ENCODE data around the gene NETO2.
"Not testable (repeated sequence)": the region's sequence is repeated elsewhere in the genome, so short reads cannot be mapped to it uniquely, and the experiment has no call there.

The NETO2 gene

DNA sequence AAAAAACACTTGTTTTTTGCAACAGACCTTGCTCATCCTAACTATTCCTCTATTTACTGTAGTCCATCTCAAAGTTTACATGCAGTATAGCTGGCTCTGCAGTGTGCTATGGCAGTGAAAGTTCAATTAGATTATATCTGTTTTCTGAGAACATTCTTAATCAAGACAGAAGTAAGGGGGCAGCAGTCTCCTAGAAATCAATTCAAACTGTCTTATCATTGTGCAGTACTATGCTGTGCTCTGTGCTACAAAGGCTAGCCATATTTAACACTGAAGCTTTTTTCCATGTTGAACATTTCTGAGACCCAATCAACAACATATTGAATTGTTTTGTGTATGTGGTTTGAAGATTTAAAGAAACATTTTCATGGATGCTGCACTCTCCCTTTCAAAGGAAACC lies 11.4 kb downstream of the NETO2 start:
- DNase-seq, result no peak

GRCh38 chr16:47129755-47130435 lies 13.8 kb downstream of the NETO2 start:
- no peak for DNase-seq

DNA sequence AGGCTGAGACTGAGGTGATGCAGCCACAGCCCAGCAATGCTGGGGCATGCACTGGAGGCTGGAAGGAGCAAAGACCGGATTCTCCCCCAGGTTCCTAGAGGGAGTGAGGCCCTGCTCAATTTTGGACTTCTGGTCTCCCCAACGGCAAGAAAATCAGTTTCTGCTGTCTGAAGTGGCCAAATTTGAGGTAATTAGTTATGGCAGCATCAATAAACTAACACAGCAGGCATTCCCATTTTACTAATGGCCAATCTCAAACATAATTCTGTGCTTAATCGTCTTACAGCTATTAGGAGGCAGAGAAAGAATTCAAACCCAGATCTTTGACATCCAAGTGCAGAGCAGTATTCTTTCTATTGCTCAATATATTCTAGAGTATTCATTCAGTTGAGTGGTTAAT lies 16.2 kb downstream of the NETO2 start:
- DNase-seq, result no peak

DNA sequence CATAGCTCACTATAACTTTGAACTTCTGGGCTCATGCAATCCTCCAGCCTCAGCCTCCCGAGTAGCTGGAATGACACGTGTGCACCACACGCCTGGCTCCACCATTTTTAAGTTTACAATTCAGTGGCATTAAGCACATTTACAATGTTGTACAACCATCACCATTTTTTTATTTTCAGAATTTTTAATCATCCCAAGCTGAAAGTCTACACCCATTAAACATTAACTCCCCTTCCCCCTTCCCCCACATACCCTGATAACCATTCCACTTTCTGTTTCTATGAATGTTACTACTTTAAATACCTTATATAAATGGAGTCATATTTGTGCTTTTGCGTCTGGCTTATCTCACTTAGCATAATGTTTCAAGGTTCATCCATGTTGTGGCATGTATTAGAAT lies 18.0 kb downstream of the NETO2 start:
- no peak for DNase-seq

DNA sequence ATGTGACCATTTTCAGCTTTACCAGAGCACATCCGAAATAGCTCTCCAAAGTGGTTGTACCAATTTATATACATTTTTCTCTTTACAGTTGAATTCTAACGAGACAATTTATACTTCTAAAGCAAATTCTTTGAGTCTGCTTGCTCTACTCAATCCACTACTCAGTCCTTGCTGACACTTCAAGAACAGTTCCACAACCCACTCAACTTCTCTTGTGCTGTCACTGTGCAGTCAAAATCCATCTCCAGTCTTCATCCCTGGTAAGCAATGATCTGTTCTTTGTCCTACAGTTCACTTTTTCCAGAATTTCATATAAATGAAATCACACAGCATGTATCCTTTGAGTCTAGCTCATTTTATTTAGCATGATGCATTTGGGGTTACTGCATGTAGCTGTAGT lies 30.6 kb downstream of the NETO2 start:
- DNase-seq, result no peak

DNA sequence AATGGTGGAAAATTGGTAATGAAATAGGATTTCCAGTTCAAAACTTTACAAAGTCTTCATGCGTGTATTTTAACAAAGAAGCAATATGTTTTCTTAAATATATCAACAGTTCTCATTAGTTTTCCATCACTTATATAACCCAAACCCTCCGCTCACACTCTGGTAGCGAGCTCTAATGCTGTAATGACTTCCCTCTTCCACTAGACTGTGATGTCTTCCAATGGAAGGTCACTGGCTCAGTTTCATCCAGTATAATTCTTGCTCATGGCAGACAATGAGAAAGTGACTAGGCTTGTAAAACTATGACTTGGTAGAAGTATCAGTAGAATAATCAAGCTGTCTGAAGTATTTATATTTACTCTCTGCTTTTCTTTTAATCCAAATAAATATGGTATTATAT lies 32.8 kb downstream of the NETO2 start:
- no peak for DNase-seq

- no peak for DNase-seq
Measured at GRCh38 chr16:47109361-47109760, 34.4 kb downstream of the NETO2 start.

DNA sequence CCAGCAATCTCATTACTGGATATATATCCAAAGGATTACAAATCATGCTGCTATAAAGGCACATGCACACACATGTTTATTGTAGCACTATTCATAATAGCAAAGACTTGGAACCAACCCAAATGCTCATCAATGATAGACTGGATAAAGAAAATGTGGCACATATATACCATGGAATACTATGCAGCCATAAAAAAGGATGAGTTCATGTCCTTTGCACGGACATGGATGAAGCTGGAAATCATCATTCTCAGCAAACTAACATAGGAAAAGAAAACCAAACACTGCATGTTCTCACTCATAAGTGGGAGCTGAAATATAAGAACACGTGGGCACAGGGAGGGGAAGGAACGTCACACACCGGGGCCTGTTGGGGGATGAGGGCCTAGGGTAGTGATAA lies 40.8 kb downstream of the NETO2 start:
- DNase-seq, result not testable (repeated sequence)

- DNase-seq, result not testable (repeated sequence)
Measured at GRCh38 chr16:47097154-47097553, 46.6 kb downstream of the NETO2 start.

DNA sequence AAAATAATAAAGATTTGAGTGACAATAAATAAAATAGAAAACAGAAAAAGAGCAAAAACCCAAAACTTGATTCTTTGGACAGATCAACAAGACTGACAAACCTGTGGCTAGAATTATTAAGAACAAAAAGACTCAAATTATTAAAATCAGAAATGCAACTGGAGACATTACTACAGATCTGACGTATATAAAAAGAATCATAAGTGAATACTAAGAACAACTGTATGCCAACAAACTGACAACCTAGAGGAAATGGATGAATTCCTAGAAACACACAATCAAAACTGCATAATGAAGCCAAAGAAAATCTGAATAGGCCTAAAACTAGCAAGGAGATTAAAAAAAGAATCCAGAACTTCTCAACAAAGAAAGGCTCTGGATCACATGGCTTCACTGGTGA lies 47.4 kb downstream of the NETO2 start:
- no peak for DNase-seq

DNA sequence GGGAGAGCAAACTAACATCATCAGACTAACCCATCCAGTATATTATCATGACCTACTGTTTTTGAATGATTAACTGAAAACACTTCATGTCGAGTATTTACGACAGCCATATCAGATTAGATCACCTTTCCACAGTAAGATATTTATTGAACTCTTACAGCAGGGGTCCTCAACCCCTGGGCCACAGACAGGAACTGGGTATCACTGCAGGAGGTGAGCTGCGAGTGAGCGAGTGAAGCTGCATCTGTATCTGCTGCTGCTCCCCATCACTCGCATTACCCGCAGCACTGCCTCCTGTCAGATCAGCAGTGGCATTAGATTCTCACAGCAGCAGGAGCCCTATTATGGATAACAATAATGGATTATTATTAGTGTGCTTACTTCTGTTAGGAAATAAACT lies 59.5 kb downstream of the NETO2 start:
- DNase-seq, result no peak

DNA sequence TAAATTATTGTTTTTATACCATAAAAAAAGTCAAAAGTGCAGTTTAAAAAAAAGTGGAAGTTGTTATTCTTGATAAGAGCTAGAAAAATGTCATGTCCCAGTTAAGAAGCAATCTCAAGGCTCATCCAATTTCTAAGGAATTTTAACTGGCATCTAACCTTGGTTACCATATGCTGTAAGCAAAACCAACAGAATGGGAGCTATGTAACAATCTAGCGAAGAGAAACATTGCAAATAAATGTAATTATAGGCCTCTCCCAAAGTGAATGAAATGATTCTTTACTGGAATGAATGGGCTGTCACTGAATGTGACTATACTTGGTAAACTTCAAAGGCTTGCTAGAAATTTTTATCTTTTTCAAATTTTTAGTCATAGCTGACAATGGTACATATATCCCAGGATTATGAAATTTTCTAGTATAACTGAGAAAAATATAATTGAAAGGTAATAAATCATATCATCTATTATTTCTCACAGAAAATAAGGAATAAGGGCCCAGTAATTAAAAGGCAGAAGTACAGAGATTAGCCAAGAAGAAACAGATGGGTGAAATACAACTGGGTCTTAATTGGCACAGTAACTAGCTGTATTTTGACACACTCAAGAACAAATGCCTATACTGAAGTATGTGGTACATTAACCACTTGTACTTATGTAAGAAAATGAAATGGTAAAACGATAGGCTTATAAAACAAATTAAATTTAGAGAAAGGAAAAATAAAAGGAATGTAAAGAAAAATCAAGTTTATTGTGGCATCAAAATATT lies 61.5 kb downstream of the NETO2 start:
- no peak for DNase-seq

DNA sequence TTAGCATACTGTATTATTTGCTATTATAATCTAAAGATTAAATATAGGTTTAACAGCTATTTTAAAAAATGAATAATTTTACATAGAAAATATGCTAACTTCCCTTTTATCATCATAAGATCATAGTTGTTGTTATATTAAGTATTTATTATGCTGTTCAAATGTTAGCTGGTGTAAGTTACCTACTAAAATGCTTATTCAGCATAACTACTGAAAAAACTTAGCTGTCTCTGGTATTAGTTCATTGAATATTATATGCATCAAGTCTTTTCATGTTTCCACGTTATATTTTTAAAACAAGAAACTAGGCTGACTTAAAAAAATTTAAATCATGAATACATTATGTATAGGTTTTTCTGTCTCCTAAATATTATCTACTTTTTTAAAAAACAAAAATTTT lies 62.6 kb downstream of the NETO2 start:
- DNase-seq, result no peak

GRCh38 chr16:47079860-47080259 lies 63.9 kb downstream of the NETO2 start:
- DNase-seq, result no peak

GRCh38 chr16:47073223-47074155 lies 70.3 kb downstream of the NETO2 start:
- DNase-seq, result no peak

DNA sequence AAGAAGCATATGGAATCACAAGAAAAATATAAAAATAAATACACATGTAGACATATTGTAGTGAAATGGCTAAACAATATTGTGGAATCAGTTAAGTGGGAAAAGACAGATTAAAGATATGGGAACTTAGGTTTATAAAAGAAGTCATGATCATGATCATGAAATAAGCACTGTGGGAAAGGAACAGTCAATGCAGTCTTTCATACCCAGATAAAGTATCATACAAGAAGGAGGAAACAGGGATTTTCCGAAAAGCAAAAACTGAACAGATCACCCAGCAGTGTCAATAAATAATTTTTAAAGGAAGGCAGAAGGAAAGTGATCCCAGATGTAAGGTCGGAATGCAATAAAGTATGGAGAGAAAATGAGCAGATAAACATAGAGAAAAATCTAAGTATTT lies 71.6 kb downstream of the NETO2 start:
- no peak for DNase-seq

DNA sequence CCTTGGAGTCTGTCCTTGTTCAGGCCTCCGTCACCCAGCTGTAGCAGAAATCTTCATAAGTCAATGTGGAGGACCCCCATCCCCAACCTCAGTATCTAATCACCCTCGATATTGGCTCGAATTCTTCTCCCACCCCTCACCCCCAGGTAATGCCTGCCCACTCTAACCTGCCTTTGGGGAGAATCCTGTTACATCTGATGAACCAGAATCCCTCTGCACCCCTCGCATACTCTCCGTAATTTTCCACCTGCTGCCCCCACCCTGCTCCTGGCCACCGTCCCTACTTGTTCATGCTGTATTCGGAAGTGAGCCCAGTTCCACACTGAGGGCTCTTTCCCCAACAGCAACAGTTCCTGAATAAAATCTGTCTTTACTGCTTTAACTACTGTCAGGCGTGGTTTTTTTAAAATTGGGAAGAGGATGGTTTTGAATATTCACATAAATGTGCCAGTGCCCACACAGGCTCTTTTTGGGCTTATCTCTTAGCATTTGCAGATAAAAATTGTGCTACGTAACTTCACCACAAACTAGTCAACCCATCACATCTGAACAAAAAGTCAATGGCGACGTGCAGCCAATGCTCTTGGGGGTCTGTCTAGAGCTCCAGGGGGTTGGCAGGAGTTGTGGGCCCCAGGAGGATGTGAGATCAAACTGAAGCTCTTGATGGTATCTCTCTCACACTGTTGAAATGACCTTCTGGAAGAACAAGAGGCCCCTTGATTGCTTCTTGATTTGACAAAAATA lies 73.7 kb downstream of the NETO2 start:
- DNase-seq, result no peak

- no peak for DNase-seq
Measured at GRCh38 chr16:47069313-47069712, 74.4 kb downstream of the NETO2 start.

DNA sequence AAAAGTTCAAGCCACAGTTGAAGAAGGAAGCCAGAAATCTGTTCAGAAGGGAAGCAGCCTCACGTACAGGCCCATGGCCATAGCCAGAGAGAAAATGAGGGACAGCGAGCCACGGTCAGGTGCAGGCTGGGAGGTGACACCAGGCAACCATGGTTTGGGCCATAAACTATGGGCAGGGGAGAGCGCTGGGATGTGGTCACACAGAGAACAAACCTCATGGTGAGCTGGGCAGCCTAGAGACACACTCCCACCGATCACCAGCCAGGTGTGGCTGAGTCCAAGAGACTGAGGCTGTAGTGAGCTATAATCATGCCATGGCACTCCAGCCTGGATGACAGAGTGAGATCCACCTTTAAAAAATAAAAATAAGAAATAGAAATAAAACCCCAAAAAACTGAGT lies 76.5 kb downstream of the NETO2 start:
- no peak for DNase-seq

DNA sequence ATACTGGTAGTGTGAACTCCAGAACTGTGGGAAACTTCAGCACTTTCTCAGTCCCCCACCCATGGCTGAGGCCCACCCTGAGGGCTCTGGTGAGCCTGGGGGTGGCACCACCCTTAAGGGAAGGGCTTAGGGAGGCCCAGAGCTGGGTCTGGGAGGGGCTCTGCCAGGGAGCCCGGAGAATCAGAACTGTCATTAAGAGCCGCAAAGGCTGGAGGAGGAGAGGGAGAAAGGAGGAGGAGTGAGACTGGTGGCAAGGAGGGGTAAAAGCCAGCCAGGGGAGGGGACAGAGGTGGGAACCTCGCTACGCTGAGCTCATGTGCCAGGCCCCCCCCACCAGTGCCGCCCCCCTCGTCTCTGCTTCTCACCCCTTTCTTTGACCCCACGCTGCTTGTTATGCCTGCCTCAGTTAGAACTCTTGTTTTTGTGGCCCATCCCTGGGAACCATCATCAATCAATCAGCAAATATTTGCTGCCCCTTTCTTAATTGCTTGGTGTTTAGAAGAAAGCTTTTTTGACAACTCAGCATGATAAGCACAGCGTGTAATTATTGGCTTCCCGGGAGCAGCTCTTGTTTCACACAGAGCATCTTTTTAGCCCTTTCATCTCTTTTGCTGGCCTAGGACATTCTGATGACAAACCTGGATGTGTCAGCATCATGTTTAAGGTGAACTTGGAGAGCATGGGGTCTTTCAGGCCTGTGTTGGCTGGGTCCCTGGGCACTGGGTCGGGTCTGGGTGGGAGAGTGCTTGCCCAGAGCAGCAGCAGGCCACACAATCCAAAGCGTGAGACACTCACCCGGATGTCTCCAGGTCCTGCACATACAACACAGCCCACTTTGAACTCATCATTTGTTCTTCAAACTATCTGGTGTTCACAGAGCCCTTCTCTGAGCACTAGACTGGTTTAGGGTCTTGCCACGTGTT lies 77.7 kb downstream of the NETO2 start:
- no peak for DNase-seq

DNA sequence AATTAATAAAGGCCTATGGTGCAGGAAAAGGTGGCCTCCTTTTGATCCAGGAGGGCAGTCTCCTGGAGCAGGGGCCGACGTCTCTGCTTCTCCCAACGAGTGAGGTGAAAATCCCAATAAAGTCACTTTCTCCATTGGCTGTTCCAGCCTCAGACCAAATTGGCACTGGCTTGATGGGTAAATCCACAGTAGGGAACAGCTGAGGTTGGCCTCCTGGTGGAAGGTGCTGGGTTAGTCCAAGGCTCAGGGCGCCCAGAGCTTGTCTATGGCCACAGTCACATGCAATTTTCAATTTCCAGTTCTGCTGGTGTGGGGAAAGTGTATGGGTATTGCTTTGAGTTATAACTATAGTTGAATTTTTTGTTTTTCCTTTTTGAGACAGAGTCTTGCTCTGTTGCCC lies 79.0 kb downstream of the NETO2 start:
- DNase-seq, result no peak
